Endodermal cell (in vitro differentiated cells): ENCODE results near the gene PLD5. TPM values are rescaled to one million over a fixed set of nuclear protein-coding genes. Genes with fewer than 3 reads are reported as not detected.
A peak's percentile ranks its signal among the peaks of the same experiment; 100 is the strongest.

ENCODE experiments used
- DNase-seq: peaks from one replicate; pipeline ENCODE4 v3.0.0-alpha.2; 2017
- H3K27ac ChIP-seq: 2 replicates; pipeline ENCODE4 v1.5.1; 2013; ENCODE audit warnings: mild to moderate bottlenecking, low read depth, low read length, moderate library complexity
- H3K27me3 ChIP-seq: 2 replicates; pipeline ENCODE4 v1.6.1; 2013; ENCODE audit warnings: mild to moderate bottlenecking, low read length, moderate library complexity; ENCODE audit not compliant: insufficient read depth, control insufficient read depth, poor library complexity, severe bottlenecking
- H3K36me3 ChIP-seq: 2 replicates; pipeline ENCODE4 v1.7.0; 2013; ENCODE audit warnings: mild to moderate bottlenecking, low read length, moderate library complexity; ENCODE audit not compliant: control insufficient read depth, insufficient read depth
- H3K4me1 ChIP-seq: one replicate; pipeline ENCODE4 v1.7.0; 2013; ENCODE audit warnings: low read length; ENCODE audit not compliant: control insufficient read depth, insufficient read depth
- H3K4me3 ChIP-seq: 2 replicates; pipeline ENCODE4 v1.5.1; 2013; ENCODE audit warnings: mild to moderate bottlenecking, low read length, moderate library complexity
- H3K9ac ChIP-seq: 2 replicates; pipeline ENCODE4 v1.6.1; 2013; ENCODE audit warnings: mild to moderate bottlenecking, low read length, moderate library complexity; ENCODE audit not compliant: poor library complexity, severe bottlenecking; ENCODE audit errors: extremely low read depth
- H3K9me3 ChIP-seq: 2 replicates; pipeline ENCODE4 v1.6.1; 2013; ENCODE audit warnings: mild to moderate bottlenecking, low read length, moderate library complexity; ENCODE audit not compliant: control insufficient read depth
- H3K27ac Mint-ChIP-seq: 2 replicates; pipeline ENCODE4 v1.8.0; 2020; ENCODE audit warnings: mixed read lengths
- H3K27me3 Mint-ChIP-seq: 2 replicates; pipeline ENCODE4 v1.8.0; 2021; ENCODE audit warnings: mild to moderate bottlenecking, mixed read lengths; ENCODE audit not compliant: insufficient read depth
- H3K36me3 Mint-ChIP-seq: 2 replicates; pipeline ENCODE4 v1.8.0; 2020; ENCODE audit warnings: low read depth, mixed read lengths
- H3K4me1 Mint-ChIP-seq: 2 replicates; pipeline ENCODE4 v1.8.0; 2020; ENCODE audit warnings: mixed read lengths
- H3K4me3 Mint-ChIP-seq: 2 replicates; pipeline ENCODE4 v1.8.0; 2020; ENCODE audit warnings: mild to moderate bottlenecking, moderate library complexity, mixed read lengths
- H3K9me3 Mint-ChIP-seq: 2 replicates; pipeline ENCODE4 v1.8.0; 2020; ENCODE audit warnings: mild to moderate bottlenecking, mixed read lengths
- WGBS, 2 experiments: methylation state at CpG; one replicate each; pipeline versions ENCODE4 v1.1.5 to v1.1.7; 2013; ENCODE audit warnings: missing lambda C conversion rate in 2 of 2, mixed read lengths in 1 of 2; ENCODE audit not compliant: insufficient coverage in 1 of 2, insufficient read length in 1 of 2; 5-methylcytosine and 5-hydroxymethylcytosine counted together
- total RNA-seq, 2 donors: library from RNA; stranded (reverse); fragmentation: NEBNext Ultra II Directional in 1 of 2; extraction: Animal tissue kit (Norgen Biotek cat#: 25700) in 1 of 2; gene quantifications; 2 replicates in 1 of 2; 3 replicates in 1 of 2; pipeline ENCODE4 v1.2.1, GENCODE V29; 2021
- TF ChIP-seq, protein P1 (sequence below): fragments of 200-600 bp; sonication (generic); conservative IDR thresholded peaks from 2 replicates; pipeline ENCODE4 v1.5.0; 2021; ENCODE audit warnings: antibody characterized with exemption, mild to moderate bottlenecking

Gene PLD5
- total RNA-seq, 2 donors from 2014 or later: 0.66 to 2.7 TPM

DNA sequence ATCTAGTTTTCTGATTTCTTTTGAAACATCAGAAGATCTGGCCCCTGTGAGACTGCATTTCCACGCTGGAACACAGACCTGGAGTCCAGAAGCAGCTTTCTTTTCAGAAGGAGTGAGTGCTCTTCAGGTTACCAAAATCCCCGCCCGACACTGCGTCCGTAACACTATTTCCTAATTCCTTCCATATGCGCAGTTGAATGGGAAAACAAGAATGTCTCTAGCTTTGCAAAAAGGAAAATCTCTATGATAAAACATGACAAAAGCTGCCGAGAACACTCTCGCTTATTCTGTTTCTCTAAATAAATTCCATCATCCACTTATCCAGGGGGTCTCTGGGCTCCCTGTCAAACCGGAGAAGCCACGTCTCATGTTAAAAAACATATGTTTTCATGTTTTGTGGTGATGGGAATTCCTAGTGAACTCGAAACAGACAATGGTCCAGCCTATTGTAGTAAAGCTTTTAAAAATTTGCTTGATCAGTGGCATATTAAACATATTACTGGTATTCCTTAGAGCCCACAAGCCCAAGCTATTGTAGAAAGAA is 67.7 kb downstream of the PLD5 start:
- no peaks in the 10 kb centered on the region for H3K36me3 Mint-ChIP-seq

DNA sequence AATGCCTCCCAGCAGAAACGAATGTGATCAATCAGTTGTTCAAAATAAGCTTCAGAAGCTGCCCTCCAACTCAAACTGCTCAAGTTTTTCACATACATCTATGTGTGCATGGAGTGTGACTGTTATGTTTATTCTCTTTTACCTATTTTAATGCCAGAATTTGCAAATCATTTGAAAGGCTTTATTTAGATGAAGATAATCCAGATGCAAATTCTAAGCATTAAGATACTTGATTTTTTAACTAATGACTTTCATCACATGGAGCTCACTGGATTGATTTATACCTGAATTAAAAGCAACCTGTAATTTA is 69.5 kb downstream of the PLD5 start:
- 33% methylated on average over 1 of the region's 1 CpG; no CpG with 5 or more reads in 1 of the 2 experiments for WGBS, 2 experiments
- no peaks in the 10 kb centered on the region for H3K9me3 Mint-ChIP-seq
- no peak overlapping the region for H3K27ac Mint-ChIP-seq
- no peak overlapping the region for H3K4me3 ChIP-seq
- H3K4me3 Mint-ChIP-seq: no peak overlapping the region
- H3K9ac ChIP-seq: no peak overlapping the region
- no peak for DNase-seq
- TF ChIP-seq, protein P1, sequence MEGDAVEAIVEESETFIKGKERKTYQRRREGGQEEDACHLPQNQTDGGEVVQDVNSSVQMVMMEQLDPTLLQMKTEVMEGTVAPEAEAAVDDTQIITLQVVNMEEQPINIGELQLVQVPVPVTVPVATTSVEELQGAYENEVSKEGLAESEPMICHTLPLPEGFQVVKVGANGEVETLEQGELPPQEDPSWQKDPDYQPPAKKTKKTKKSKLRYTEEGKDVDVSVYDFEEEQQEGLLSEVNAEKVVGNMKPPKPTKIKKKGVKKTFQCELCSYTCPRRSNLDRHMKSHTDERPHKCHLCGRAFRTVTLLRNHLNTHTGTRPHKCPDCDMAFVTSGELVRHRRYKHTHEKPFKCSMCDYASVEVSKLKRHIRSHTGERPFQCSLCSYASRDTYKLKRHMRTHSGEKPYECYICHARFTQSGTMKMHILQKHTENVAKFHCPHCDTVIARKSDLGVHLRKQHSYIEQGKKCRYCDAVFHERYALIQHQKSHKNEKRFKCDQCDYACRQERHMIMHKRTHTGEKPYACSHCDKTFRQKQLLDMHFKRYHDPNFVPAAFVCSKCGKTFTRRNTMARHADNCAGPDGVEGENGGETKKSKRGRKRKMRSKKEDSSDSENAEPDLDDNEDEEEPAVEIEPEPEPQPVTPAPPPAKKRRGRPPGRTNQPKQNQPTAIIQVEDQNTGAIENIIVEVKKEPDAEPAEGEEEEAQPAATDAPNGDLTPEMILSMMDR: no peak
- H3K27ac ChIP-seq: no peak overlapping the region
- H3K27me3 Mint-ChIP-seq: peaks cover 3% of the 10 kb centered on the region
- peaks cover 17% of the 10 kb centered on the region for H3K4me1 Mint-ChIP-seq
- peaks cover 2% of the 10 kb centered on the region for H3K4me1 ChIP-seq
- H3K36me3 Mint-ChIP-seq: no peaks in the 10 kb centered on the region
- H3K9me3 ChIP-seq: peaks cover 6% of the 10 kb centered on the region
- no peaks in the 10 kb centered on the region for H3K27me3 ChIP-seq
- H3K36me3 ChIP-seq: no peaks in the 10 kb centered on the region

More for the DNA sequence above, 67.7 kb downstream of the PLD5 start:
- no peak overlapping the region for H3K27ac Mint-ChIP-seq
- peaks cover 3% of the 10 kb centered on the region for H3K27me3 Mint-ChIP-seq
- DNase-seq: no peak
- no peak overlapping the region for H3K4me3 ChIP-seq
- TF ChIP-seq, protein P1: no peak
- no peak overlapping the region for H3K4me3 Mint-ChIP-seq
- no peaks in the 10 kb centered on the region for H3K36me3 ChIP-seq
- no peak overlapping the region for H3K9ac ChIP-seq
- H3K4me1 ChIP-seq: no peaks in the 10 kb centered on the region
- no peaks in the 10 kb centered on the region for H3K9me3 Mint-ChIP-seq
- no peaks in the 10 kb centered on the region for H3K27me3 ChIP-seq
- H3K9me3 ChIP-seq: peaks cover 6% of the 10 kb centered on the region
- peaks cover 16% of the 10 kb centered on the region for H3K4me1 Mint-ChIP-seq
- H3K27ac ChIP-seq: no peak overlapping the region
- WGBS, 2 experiments: 90 to 97% methylated on average over 5 to 11 of the region's 11 CpGs

DNA sequence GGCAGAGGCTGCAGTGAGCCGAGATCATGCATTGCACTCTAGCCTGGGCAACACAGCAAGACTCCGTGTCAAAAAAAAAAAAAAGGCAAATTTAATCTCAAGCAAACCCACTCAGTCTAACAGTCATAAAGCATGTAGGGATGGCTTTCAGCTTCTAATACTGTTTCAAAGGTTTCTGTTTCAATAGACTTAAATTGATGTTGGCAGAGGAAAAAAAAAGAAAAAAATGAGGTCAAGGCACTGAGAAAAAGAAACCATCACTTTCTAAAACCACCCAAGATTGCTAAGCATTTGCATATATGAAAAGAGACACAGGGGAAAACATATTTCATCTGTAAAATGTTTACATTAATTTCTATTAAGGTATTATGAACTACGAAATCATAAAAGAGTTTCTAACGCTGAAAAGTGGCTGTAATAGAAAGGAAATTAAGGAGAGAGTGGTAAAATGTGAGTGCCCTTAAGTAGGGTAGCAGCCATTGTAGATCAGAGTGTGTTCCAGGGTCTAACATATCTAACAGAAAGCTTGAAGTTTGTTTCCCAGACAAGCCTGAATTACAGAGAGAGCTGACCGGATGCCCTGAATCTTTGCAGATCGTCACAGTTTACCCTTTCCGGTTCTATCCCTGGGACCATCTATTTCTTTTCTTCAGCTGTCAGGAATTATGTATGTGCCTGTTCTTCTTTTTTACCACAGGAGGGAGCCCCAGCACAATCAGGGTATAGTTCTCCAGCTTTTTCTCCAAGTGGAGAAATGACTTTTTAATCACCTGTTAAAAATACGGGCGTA is 70.0 kb downstream of the PLD5 start:
- Histone ChIP-seq H3K27ac (no peak overlapping the region), H3K9ac (no peak overlapping the region), H3K4me1 (peaks cover 2% of the 10 kb centered on the region), H3K27me3 (no peaks in the 10 kb centered on the region), H3K4me3 (no peak overlapping the region), H3K9me3 (peaks cover 6% of the 10 kb centered on the region), H3K36me3 (no peaks in the 10 kb centered on the region)
- no peak for DNase-seq
- Mint-ChIP-seq H3K27me3 (peaks cover 3% of the 10 kb centered on the region), H3K4me3 (no peak overlapping the region), H3K4me1 (peaks cover 22% of the 10 kb centered on the region), H3K36me3 (no peaks in the 10 kb centered on the region), H3K9me3 (no peaks in the 10 kb centered on the region), H3K27ac (no peak overlapping the region)
- 53 to 67% methylated on average over 5 to 9 of the region's 9 CpGs for WGBS, 2 experiments
- TF ChIP-seq, protein P1: peak; percentile 88
